COLO668 (cell line): Measurements from ENCODE around the gene CACNA1B.
"Not testable (repeated sequence)": the region's sequence is repeated elsewhere in the genome, so short reads cannot be mapped to it uniquely, and the experiment has no call there.

Experiments
- DNase-seq: peaks from one replicate; lab custom pipeline; 2025; ENCODE audit not compliant: unreplicated experiment; lab: John Stamatoyannopoulos, UW

The CACNA1B gene

GRCh38 chr9:138010861-138011260, 133.3 kb downstream of the CACNA1B start:
- no peak for DNase-seq

- no peak for DNase-seq
These were observed 134.4 kb downstream of the CACNA1B start for GRCh38 chr9:138011951-138012500.

GRCh38 chr9:138013273-138013672, 135.7 kb downstream of the CACNA1B start:
- no peak for DNase-seq

- DNase-seq = no peak
These were observed 136.4 kb downstream of the CACNA1B start for GRCh38 chr9:138013836-138014562.

GRCh38 chr9:138014563-138014945, 137.0 kb downstream of the CACNA1B start:
- DNase-seq = no peak

GRCh38 chr9:138015021-138015829, 137.6 kb downstream of the CACNA1B start:
- no peak for DNase-seq

GRCh38 chr9:138016406-138017187, 139.0 kb downstream of the CACNA1B start:
- no peak for DNase-seq

- DNase-seq = no peak
These were observed 139.6 kb downstream of the CACNA1B start for GRCh38 chr9:138017200-138017599.

- not testable (repeated sequence) for DNase-seq
These were observed 141.9 kb downstream of the CACNA1B start for GRCh38 chr9:138019514-138019913.

- DNase-seq = peak; percentile 13
These were observed 142.7 kb downstream of the CACNA1B start for GRCh38 chr9:138020120-138020794.

GRCh38 chr9:138020795-138021182, 143.2 kb downstream of the CACNA1B start:
- no peak for DNase-seq

GRCh38 chr9:138021251-138022056, 143.9 kb downstream of the CACNA1B start:
- DNase-seq = no peak

- peak; percentile 68 for DNase-seq
These were observed 144.6 kb downstream of the CACNA1B start for GRCh38 chr9:138022121-138022741.

- DNase-seq = peak; percentile 45
These were observed 145.3 kb downstream of the CACNA1B start for GRCh38 chr9:138022756-138023393.

GRCh38 chr9:138023394-138024124, 146.0 kb downstream of the CACNA1B start:
- DNase-seq = peak; percentile 43

- DNase-seq = no peak
These were observed 146.5 kb downstream of the CACNA1B start for GRCh38 chr9:138024131-138024530.

GRCh38 chr9:138024831-138025291, 147.3 kb downstream of the CACNA1B start:
- DNase-seq = no peak

- no peak for DNase-seq
These were observed 147.8 kb downstream of the CACNA1B start for GRCh38 chr9:138025417-138025816.
